ENCODE data around the gene HAUS8.
"Not testable (repeated sequence)": the region's sequence is repeated elsewhere in the genome, so short reads cannot be mapped to it uniquely, and the experiment has no call there.

The HAUS8 gene

GRCh38 chr19:17075035-17075863 is at the start of gene HAUS8, which contains the start of gene MYO9B:
Gene HAUS8 (minus strand): TSS chr19:17075452. CDS start chr19:17075422, 30 bp downstream.
Gene MYO9B (plus strand): TSS chr19:17075777. CDS start chr19:17101718, 25,941 bp downstream.
- peak; percentile 99 for DNase-seq

- DNase-seq, result no peak
Observed at GRCh38 chr19:17124025-17124424, 48.8 kb upstream of the HAUS8 start.

- DNase-seq, result no peak
Observed at GRCh38 chr19:17123041-17123440, 47.8 kb upstream of the HAUS8 start.

GRCh38 chr19:17121736-17122293 is 46.6 kb upstream of the HAUS8 start:
- no peak for DNase-seq

GRCh38 chr19:17118957-17119356 is 43.7 kb upstream of the HAUS8 start:
- DNase-seq, result no peak

GRCh38 chr19:17116996-17117702 is 41.9 kb upstream of the HAUS8 start:
- no peak for DNase-seq

- no peak for DNase-seq
Observed at GRCh38 chr19:17114414-17114831, 39.2 kb upstream of the HAUS8 start.

GRCh38 chr19:17113127-17113785 is 38.0 kb upstream of the HAUS8 start:
- DNase-seq, result no peak

GRCh38 chr19:17112700-17113099 is 37.4 kb upstream of the HAUS8 start:
- no peak for DNase-seq

- DNase-seq, result no peak
Observed at GRCh38 chr19:17112271-17112670, 37.0 kb upstream of the HAUS8 start.

GRCh38 chr19:17111766-17112165 is 36.5 kb upstream of the HAUS8 start:
- DNase-seq, result no peak

- no peak for DNase-seq
Observed at GRCh38 chr19:17110599-17110966, 35.3 kb upstream of the HAUS8 start.

- peak; percentile 27 for DNase-seq
Observed at GRCh38 chr19:17109962-17110598, 34.8 kb upstream of the HAUS8 start.

- no peak for DNase-seq
Observed at GRCh38 chr19:17109300-17109699, 34.0 kb upstream of the HAUS8 start.

- no peak for DNase-seq
Observed at GRCh38 chr19:17108453-17108784, 33.2 kb upstream of the HAUS8 start.

- DNase-seq, result no peak
Observed at GRCh38 chr19:17107546-17108452, 32.5 kb upstream of the HAUS8 start.

- DNase-seq, result not testable (repeated sequence)
Observed at GRCh38 chr19:17106964-17107363, 31.7 kb upstream of the HAUS8 start.

GRCh38 chr19:17105556-17105955 is 30.3 kb upstream of the HAUS8 start:
- DNase-seq, result no peak

- DNase-seq, result no peak
Observed at GRCh38 chr19:17104679-17105078, 29.4 kb upstream of the HAUS8 start.

- DNase-seq, result no peak
Observed at GRCh38 chr19:17103177-17103576, 27.9 kb upstream of the HAUS8 start.

GRCh38 chr19:17101686-17102628 is 26.7 kb upstream of the HAUS8 start:
- no peak for DNase-seq

All from activated CD8-positive, alpha-beta memory T cell treated with anti-CD3 and anti-CD28 coated beads, Interleukin-2, amount 50 U/mL, for 4 hours (primary cell).